Sigmoid colon (tissue), 4 donors: ENCODE data around the gene SIDT2.

Source experiments
- EP300 ChIP-seq, 4 donors: sonication (generic); formaldehyde crosslinking; IDR thresholded peaks; one replicate each; pipeline ENCODE4 v1.6.1; 2017; ENCODE audit warnings: antibody characterized with exemption in 4 of 4
- POLR2A ChIP-seq, 2 donors: fragments of 450-650 bp; IDR thresholded peaks; one replicate each; pipeline ENCODE4 v1.6.1; 2016; ENCODE audit warnings: antibody characterized with exemption in 2 of 2, mild to moderate bottlenecking in 2 of 2, moderate library complexity in 2 of 2
- POLR2AphosphoS5 ChIP-seq, 4 donors: sonication (generic); formaldehyde crosslinking; IDR thresholded peaks; one replicate each; pipeline ENCODE4 v1.6.1; 2017; ENCODE audit warnings: antibody characterized with exemption in 4 of 4
- TF ChIP-seq, protein P1 (sequence below), 4 experiments: fragments of 450-650 bp in 3 of 4; fragments of 200-600 bp in 1 of 4; IDR thresholded peaks; one replicate each; pipeline ENCODE4 v1.5.1; 2016 to 2019; ENCODE audit warnings: antibody characterized with exemption in 4 of 4, mild to moderate bottlenecking in 3 of 4, moderate library complexity in 2 of 4

- no peak for TF ChIP-seq POLR2A (IDR thresholded peaks at IDR 0.05)
- TF ChIP-seq, protein P1, sequence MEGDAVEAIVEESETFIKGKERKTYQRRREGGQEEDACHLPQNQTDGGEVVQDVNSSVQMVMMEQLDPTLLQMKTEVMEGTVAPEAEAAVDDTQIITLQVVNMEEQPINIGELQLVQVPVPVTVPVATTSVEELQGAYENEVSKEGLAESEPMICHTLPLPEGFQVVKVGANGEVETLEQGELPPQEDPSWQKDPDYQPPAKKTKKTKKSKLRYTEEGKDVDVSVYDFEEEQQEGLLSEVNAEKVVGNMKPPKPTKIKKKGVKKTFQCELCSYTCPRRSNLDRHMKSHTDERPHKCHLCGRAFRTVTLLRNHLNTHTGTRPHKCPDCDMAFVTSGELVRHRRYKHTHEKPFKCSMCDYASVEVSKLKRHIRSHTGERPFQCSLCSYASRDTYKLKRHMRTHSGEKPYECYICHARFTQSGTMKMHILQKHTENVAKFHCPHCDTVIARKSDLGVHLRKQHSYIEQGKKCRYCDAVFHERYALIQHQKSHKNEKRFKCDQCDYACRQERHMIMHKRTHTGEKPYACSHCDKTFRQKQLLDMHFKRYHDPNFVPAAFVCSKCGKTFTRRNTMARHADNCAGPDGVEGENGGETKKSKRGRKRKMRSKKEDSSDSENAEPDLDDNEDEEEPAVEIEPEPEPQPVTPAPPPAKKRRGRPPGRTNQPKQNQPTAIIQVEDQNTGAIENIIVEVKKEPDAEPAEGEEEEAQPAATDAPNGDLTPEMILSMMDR (IDR thresholded peaks at IDR 0.05) = no peak
- peak; percentile 42 to 59 (median 52) for TF ChIP-seq POLR2AphosphoS5 (IDR thresholded peaks at IDR 0.05)
- peak in 1 of 4 donors; percentile 30 for TF ChIP-seq EP300 (IDR thresholded peaks at IDR 0.05)
Measured at GRCh38 chr11:117218133-117218915, 39.8 kb downstream of the SIDT2 start.
